Vagina (tissue), 2 donors: Measurements from ENCODE around the gene TPST2.

Source experiments
- POLR2A ChIP-seq, 2 donors: fragments of 450-650 bp; IDR thresholded peaks; one replicate each; pipeline ENCODE4 v1.6.1; 2017; ENCODE audit warnings: antibody characterized with exemption in 2 of 2, mild to moderate bottlenecking in 2 of 2, moderate library complexity in 2 of 2
- POLR2AphosphoS5 ChIP-seq, 2 donors: sonication (generic); formaldehyde crosslinking; IDR thresholded peaks; one replicate each; pipeline ENCODE4 v1.9.0; 2017; ENCODE audit warnings: antibody characterized with exemption in 2 of 2, mild to moderate bottlenecking in 2 of 2, low read depth in 1 of 2; ENCODE audit not compliant: insufficient read depth in 1 of 2
- TF ChIP-seq, protein P1 (sequence below), 3 experiments: fragments of 450-650 bp in 2 of 3; fragments of 200-600 bp in 1 of 3; sonication (generic) in 1 of 3; IDR thresholded peaks; one replicate each; pipeline ENCODE4 v1.5.1; 2017 to 2019; ENCODE audit warnings: antibody characterized with exemption in 3 of 3, mild to moderate bottlenecking in 2 of 3, moderate library complexity in 2 of 3

- TF ChIP-seq, protein P1, sequence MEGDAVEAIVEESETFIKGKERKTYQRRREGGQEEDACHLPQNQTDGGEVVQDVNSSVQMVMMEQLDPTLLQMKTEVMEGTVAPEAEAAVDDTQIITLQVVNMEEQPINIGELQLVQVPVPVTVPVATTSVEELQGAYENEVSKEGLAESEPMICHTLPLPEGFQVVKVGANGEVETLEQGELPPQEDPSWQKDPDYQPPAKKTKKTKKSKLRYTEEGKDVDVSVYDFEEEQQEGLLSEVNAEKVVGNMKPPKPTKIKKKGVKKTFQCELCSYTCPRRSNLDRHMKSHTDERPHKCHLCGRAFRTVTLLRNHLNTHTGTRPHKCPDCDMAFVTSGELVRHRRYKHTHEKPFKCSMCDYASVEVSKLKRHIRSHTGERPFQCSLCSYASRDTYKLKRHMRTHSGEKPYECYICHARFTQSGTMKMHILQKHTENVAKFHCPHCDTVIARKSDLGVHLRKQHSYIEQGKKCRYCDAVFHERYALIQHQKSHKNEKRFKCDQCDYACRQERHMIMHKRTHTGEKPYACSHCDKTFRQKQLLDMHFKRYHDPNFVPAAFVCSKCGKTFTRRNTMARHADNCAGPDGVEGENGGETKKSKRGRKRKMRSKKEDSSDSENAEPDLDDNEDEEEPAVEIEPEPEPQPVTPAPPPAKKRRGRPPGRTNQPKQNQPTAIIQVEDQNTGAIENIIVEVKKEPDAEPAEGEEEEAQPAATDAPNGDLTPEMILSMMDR (IDR thresholded peaks at IDR 0.05), result no peak
- TF ChIP-seq POLR2A (IDR thresholded peaks at IDR 0.05), result no peak
- no peak for TF ChIP-seq POLR2AphosphoS5 (IDR thresholded peaks at IDR 0.05; ENCODE audit: insufficient read depth in 1 of 2, low read depth in 1 of 2)
Measured at GRCh38 chr22:26477341-26477731, 112.6 kb downstream of the TPST2 start.
